Upper lobe of left lung (tissue), 4 donors: ENCODE data around the gene RBM20.

Experiments
- POLR2A ChIP-seq, 4 donors: fragments of 450-650 bp; IDR thresholded peaks; one replicate each; pipeline ENCODE4 v1.5.1; 2016 to 2017; ENCODE audit warnings: antibody characterized with exemption in 4 of 4, mild to moderate bottlenecking in 2 of 4
- TF ChIP-seq, protein P1 (sequence below), 6 experiments: fragments of 450-650 bp in 4 of 6; fragments of 200-600 bp in 2 of 6; sonication (generic) in 2 of 6; IDR thresholded peaks; one replicate each; pipeline ENCODE4 v1.5.1; 2016 to 2019; ENCODE audit warnings: antibody characterized with exemption in 6 of 6

GRCh38 chr10:110804376-110804775, 160.2 kb downstream of the RBM20 start:
- TF ChIP-seq, protein P1, sequence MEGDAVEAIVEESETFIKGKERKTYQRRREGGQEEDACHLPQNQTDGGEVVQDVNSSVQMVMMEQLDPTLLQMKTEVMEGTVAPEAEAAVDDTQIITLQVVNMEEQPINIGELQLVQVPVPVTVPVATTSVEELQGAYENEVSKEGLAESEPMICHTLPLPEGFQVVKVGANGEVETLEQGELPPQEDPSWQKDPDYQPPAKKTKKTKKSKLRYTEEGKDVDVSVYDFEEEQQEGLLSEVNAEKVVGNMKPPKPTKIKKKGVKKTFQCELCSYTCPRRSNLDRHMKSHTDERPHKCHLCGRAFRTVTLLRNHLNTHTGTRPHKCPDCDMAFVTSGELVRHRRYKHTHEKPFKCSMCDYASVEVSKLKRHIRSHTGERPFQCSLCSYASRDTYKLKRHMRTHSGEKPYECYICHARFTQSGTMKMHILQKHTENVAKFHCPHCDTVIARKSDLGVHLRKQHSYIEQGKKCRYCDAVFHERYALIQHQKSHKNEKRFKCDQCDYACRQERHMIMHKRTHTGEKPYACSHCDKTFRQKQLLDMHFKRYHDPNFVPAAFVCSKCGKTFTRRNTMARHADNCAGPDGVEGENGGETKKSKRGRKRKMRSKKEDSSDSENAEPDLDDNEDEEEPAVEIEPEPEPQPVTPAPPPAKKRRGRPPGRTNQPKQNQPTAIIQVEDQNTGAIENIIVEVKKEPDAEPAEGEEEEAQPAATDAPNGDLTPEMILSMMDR (IDR thresholded peaks at IDR 0.05), result no peak
- no peak for TF ChIP-seq POLR2A (IDR thresholded peaks at IDR 0.05)
